Activated B cell treated with CpG ODN at 0.5 μM for 24 hours (primary cell): ENCODE measurements around the gene ABCD4. TPM values are rescaled to one million over a fixed set of nuclear protein-coding genes. Genes with fewer than 3 reads are reported as not detected.

Source experiments
- ATAC-seq: fragments of 200-7000 bp; cut with Tn5 transposase; one replicate; pipeline ENCODE4 v1.10.0; 2021; ENCODE audit warnings: low read depth, mild to moderate bottlenecking, moderate library complexity
- CTCF ChIA-PET: fragments of 350-600 bp; sonication (Branson Sonifier 250); formaldehyde crosslinking; loops from one replicate; lab custom pipeline; 2021; ENCODE audit warnings: antibody characterized with exemption; lab: Charles Lee
- POLR2A ChIA-PET: fragments of 350-600 bp; sonication (Branson Sonifier 250); formaldehyde crosslinking; loops from one replicate; lab custom pipeline; 2021; ENCODE audit warnings: antibody characterized with exemption; lab: Charles Lee
- DNase-seq: peaks from one replicate; pipeline ENCODE4 v3.0.0; 2022
- H3K27ac Mint-ChIP-seq: one replicate; pipeline ENCODE4 v1.8.0; 2020; ENCODE audit warnings: mixed read lengths
- H3K27me3 Mint-ChIP-seq: one replicate; pipeline ENCODE4 v1.8.0; 2021; ENCODE audit warnings: mixed read lengths
- H3K36me3 Mint-ChIP-seq: one replicate; pipeline ENCODE4 v1.8.0; 2021; ENCODE audit warnings: low read depth, mixed read lengths
- H3K4me1 Mint-ChIP-seq: one replicate; pipeline ENCODE4 v1.8.0; 2021; ENCODE audit warnings: mixed read lengths
- H3K4me3 Mint-ChIP-seq: one replicate; pipeline ENCODE4 v1.8.0; 2020; ENCODE audit warnings: mild to moderate bottlenecking, mixed read lengths
- H3K9me3 Mint-ChIP-seq: one replicate; pipeline ENCODE4 v1.8.0; 2020; ENCODE audit warnings: mixed read lengths
- CTCF ChIP-seq: fragments of 200-600 bp; IDR thresholded peaks from one replicate; pipeline ENCODE4 v1.8.0; 2022; ENCODE audit warnings: antibody characterized with exemption, mild to moderate bottlenecking
- intact Hi-C: fragments of 100-400 bp; cut with micrococcal nuclease; formaldehyde crosslinking; loops from one replicate; pipeline ENCODE4 v1.15.1; 2024
- total RNA-seq: library from RNA; stranded (reverse); gene quantifications from 2 replicates; pipeline ENCODE4 v1.2.3, GENCODE V29; 2022

Gene ABCD4
- total RNA-seq = 58.2 and 78.4 TPM in 2 replicates

GRCh38 chr14:74302634-74303569 lies at the start of gene ABCD4:
TSS of gene ABCD4 (minus strand) at chr14:74302934. CDS start at chr14:74302912, 22 bp downstream.
- Mint-ChIP-seq H3K27ac (peak within 1 kb of the TSS; percentile 94), H3K27me3 (no peaks in the 10 kb centered on the region), H3K4me1 (peaks cover 26% of the 10 kb centered on the region), H3K9me3 (no peaks in the 10 kb centered on the region), H3K36me3 (peaks cover 23% of the 10 kb centered on the region), H3K4me3 (peak within 1 kb of the TSS; percentile 96)
- DNase-seq (peak; percentile 84), ATAC-seq (peak; percentile 97)
- CTCF ChIA-PET = interaction anchor here (0.5 to 1.7 kb wide), 4 partner anchors 80 to 309 kb away, joined by 3 to 4 read pairs (median 3); partner anchors contain the start of genes ISCA2, LTBP2 and NPC2
- POLR2A ChIA-PET = interaction anchor here (0.5 to 1.0 kb wide), 4 partner anchors 12 to 1245 kb away, joined by 3 to 5 read pairs (median 3); partner anchors contain the start of genes ISCA2, NPC2 and RBM25
- no peak for TF ChIP-seq CTCF
- intact Hi-C loops = loop anchor here (1.0 to 10.0 kb wide), 6 partner anchors 46 to 992 kb away; partner anchors contain the start of genes DLST, ISCA2, NPC2 and YLPM1

GRCh38 chr14:74350928-74351323 lies 48.2 kb upstream of the ABCD4 start:
- H3K27ac Mint-ChIP-seq = no peak overlapping the region
- no peaks in the 10 kb centered on the region for H3K4me1 Mint-ChIP-seq
- ATAC-seq = no peak
- intact Hi-C loops = no loop called here
- H3K4me3 Mint-ChIP-seq = no peak overlapping the region
- H3K36me3 Mint-ChIP-seq = no peaks in the 10 kb centered on the region
- no peak for TF ChIP-seq CTCF
- no peaks in the 10 kb centered on the region for H3K9me3 Mint-ChIP-seq
- POLR2A ChIA-PET = no interaction called here
- H3K27me3 Mint-ChIP-seq = peaks cover 6% of the 10 kb centered on the region
- DNase-seq = no peak
- CTCF ChIA-PET = no interaction called here

- no peak overlapping the region for H3K4me3 Mint-ChIP-seq
- peaks cover 6% of the 10 kb centered on the region for H3K27me3 Mint-ChIP-seq
- no peaks in the 10 kb centered on the region for H3K9me3 Mint-ChIP-seq
- ChIA-PET POLR2A (interaction anchor here (0.6 kb wide), 1 partner anchor 134 kb away, joined by 4 read pairs; no protein-coding TSS in a partner anchor), CTCF (no interaction called here)
- intact Hi-C loops = no loop called here
- ATAC-seq (no peak), DNase-seq (no peak)
- H3K4me1 Mint-ChIP-seq = no peaks in the 10 kb centered on the region
- no peak for TF ChIP-seq CTCF
- H3K36me3 Mint-ChIP-seq = no peaks in the 10 kb centered on the region
- no peak overlapping the region for H3K27ac Mint-ChIP-seq
These were observed 47.6 kb upstream of the ABCD4 start for GRCh38 chr14:74350211-74350927.

GRCh38 chr14:74349757-74350156 lies 47.0 kb upstream of the ABCD4 start:
- intact Hi-C loops = no loop called here
- Mint-ChIP-seq H3K27me3 (peaks cover 6% of the 10 kb centered on the region), H3K36me3 (no peaks in the 10 kb centered on the region), H3K4me3 (no peak overlapping the region), H3K27ac (no peak overlapping the region), H3K4me1 (no peaks in the 10 kb centered on the region), H3K9me3 (no peaks in the 10 kb centered on the region)
- ChIA-PET POLR2A (interaction anchor here (0.6 kb wide), 1 partner anchor 135 kb away, joined by 4 read pairs; no protein-coding TSS in a partner anchor), CTCF (no interaction called here)
- no peak for ATAC-seq
- no peak for DNase-seq
- no peak for TF ChIP-seq CTCF
